HG02970 (cell line): ENCODE data around the gene CHST8.

Experiments used
- ATAC-seq: cut with Tn5 transposase; IDR thresholded peaks from one replicate; pipeline ENCODE4 v1.9.1; 2021; ENCODE audit warnings: mild to moderate bottlenecking, moderate library complexity, moderate number of reproducible peaks; ENCODE audit not compliant: unreplicated experiment, low FRiP score

Gene CHST8

DNA sequence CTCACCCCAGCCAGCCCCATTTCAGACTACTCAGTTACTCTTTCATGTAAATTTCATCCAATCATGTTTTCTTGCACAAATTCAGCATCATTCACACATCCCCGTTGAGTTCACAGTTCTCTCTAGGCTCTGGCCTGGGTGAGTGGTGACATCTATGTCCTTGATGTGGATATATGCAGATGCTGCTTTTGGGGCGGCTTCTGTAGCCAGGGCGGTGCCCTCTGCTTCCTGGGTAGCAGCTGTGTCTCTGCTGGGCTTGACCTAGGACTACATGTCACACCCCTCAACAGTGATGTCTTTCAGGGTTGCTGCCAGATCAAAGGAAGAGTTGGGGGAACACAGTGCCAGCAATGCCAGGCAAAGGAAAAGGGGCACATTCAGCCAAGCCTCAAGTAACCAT is 106.4 kb downstream of the CHST8 start:
- no peak for ATAC-seq

DNA sequence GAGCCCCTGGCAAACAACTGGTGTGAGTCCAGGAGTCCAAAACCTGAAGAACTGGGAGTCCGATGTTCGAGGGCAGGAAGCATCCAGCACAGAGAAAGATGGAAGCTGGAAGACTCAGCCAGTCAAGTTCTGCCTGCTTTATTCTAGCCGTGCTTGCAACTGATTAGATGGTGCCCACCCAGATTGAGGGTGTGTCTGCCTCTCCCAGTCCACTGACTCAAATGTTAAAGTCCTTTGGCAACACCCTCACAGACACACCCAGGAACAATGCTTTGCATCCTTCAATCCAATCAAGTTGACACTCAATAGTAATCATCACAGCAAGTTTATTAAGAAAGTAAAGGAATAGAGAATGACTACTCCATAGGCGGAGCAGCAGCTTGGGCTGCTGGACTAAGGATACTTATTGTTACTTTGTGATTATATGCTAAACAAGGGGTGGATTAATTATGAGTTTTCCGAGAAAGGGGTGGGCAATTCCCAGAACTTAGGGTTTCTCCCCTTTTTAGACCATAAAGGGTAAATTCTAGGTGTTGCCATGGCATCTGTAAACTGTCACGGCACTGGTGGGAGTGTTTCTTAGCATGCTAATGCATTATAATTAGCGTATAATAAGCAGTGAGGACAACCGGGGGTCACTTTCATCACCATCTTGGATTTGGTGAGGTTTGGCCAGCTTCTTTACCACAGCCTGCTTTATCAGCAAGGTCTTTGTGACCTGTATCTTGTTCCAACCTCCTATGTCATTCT is 109.3 kb downstream of the CHST8 start:
- no peak for ATAC-seq

DNA sequence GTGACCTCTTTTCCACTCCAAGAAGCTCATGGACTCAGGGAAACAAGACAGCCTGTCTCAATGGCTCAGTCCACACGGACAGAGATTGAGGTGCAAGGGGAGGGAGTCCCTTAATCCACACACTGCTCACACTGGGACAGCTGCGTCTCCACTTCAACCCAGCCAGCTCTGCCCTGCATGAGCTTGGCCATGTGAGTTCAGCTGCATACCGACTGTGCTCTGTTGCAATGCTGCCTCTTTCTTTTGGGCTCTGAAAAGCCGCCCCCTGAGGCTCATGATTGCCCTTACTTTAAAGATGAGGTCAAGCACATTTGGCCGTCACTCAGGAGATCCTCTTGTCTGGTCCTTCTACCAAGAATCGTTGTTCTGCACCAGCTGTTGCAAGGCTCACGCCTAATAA is 110.1 kb downstream of the CHST8 start:
- ATAC-seq = no peak

DNA sequence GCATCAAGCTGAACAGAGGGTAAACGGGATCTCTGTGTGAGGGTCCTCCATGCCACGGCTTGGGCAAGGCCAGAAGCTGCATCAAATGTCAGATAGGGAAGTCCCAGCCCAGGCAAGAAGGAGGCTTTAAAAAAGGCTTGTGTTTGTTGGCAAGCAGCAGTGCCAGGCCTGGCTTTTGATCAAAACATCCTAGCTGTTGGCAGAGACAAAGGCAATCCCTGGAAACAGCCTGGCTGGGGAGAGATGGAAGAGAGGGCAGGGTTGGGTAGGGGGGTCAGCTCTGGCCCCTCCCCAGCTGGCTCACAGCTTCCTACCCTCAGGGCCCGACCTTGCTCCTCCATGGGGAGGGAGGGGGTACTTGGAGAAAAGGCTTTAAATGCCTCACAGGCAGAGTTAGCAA is 113.2 kb downstream of the CHST8 start:
- ATAC-seq = no peak

DNA sequence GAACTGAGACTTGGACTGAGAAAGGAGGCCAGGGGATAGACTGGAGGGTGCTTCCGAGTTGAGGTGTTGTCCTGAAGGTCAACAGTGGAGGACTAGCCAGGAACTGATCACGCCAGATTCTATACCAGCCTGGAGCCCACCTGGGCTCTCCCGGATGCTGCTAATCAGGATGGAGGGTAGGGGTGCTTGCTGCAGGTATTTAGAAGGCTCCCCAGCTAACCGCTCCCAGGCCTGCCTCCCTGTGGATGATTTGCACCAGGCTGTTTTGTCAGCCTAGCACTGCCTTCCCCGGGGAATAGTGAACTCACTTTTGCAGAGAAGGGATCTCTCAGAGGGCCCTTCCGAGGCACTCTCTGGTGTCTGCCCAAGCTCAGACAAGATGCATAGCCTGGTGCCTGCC is 114.4 kb downstream of the CHST8 start:
- no peak for ATAC-seq

DNA sequence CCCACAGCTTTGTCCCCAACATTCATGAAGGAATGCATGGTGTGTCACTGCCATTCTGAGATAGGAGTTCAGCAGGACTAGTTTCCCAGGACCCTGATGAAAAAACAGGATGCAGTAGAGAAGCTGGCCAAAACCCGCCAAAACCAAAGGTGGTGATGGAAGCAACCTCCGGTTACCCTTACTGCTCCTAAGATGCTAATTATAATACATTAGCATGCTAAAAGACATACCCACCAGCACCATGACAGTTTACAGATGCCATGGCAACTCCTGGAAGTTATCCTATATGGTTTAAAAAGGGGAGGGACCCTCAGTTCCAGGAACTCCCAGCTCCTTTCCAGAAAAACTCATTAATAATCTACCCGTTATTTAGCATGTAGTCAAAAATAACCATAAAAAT is 115.0 kb downstream of the CHST8 start:
- no peak for ATAC-seq

DNA sequence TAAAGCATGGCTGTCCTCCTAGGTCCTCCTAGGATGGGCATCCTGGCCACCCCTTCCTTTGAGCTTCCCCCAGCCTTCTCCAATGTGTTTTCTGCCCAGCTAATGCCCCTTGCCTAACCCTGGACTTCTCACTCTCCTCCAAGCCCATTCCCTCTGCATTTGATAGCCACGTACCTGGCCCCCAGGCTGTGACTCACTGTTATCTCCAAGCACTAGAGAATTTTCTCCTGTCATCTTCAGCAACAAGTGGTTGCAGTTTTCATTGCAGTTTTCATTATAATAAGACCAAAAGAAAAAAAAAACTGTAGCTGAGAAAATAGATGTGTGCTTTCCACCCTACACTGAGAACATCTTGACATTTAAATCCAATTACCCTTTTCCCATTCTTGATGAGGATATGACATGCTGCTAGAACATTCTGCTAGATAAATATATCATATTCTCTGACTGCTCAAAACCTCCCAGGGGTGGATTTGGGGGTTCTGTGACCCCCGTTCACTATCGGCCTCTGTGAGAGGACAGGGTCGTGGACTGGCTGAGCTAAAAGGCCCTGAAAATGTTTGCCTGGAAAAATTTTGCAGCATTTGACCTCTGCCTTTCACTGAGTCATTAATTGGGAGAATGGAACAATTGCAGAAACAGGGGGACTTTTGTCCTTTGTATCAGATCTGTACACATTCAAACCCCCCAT is 116.1 kb downstream of the CHST8 start:
- ATAC-seq = no peak

DNA sequence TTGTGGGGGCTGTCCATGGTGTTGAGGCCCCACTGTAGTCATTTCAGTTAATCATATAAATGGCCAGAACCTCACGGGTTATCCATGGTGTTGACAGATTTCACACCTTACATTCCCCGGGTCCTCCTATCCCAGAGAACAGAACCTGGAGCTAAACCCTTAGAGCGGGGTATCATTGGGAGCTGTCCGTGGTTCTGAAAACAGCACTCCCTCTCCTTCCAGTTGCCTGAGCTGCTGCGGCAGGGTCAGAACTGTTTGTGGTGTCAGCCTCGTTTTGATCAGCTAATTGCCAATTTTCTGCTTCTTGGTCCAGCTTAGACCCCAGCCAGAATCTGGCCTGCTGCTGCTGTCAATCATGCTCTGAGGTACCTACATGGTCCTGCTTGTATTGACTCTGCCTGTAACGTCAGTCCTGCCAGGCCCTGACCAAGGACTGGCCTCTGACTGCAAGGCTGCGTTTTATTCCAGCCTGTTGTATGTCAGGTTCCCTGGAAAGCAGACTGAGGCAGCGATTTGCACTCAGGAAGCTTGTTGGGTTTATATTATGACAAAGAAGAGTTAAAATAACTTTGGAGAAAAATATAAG is 119.2 kb downstream of the CHST8 start:
- ATAC-seq = no peak

DNA sequence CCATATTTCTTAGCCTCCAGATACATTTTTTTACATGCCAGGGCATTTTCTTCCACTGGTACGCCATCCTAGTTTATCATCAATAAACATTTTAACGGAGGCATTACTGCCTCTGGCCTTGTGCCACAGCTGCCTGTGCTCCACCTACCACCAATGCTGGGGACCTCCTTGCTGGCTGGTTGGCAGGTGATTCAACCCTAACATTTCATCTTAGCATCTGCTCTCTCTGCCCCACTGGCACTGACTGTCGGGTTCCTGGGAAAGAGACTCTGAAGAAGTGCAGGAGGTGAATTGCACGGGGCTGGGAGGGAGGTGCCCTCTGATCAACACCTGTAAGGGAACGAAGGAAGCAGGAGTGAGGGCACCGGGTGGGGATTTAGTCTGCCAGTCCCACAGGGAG is 123.5 kb downstream of the CHST8 start:
- ATAC-seq = no peak

DNA sequence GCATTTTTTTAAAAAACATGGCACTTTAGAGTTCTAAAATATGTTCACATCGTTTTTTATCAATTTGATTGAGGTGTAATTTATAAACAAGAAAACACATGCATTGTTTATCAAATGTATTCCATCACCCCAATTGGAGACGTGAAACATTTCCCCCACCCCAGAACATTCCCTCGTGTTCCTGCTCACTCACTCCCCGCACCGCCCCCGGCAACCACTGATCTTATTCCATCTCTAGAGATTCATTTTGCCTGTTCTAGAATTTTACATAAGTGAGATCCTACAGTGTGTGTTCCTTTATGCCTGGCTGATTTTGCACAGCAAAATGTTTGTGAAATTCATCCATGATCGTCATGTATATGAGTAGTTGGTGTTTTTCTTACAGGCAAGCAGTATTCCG is 124.4 kb downstream of the CHST8 start:
- no peak for ATAC-seq

DNA sequence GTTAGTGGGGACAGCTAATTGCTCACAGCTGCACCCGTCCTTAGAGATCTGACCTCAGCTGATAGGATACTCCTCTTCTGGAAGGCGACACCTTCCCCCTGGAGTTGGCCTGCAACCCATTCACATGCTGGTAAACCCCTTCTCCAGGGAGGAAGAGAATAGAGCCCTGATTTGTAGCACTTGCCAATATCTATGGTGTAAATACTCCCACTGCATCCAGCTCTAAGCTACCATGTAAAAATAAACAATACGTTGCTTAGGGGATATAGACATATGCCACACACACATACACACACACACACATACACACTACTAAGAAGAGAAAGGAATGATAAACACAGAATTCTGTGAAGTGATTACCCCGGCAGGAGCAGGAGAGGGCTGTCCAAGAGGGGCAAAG is 125.5 kb downstream of the CHST8 start:
- ATAC-seq = no peak

DNA sequence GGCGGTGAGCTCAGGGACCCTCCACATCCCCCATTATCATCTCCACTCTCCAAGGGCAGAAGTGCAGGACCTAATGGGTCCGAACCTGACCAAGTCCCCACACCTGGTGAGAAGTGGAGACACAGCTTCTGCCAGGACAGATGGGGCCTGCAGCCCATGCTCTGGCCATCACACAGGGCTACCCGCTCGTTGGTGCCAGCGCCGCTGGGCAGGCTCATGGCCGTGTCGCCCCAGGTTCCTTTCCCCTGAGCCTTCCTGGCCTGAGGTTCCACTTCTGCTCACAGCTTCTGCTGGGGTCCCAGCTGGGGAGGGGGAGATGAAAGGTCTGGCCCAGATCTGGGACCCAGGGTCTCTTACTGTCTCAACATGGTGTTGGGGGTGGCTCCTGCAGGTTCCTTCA is 126.5 kb downstream of the CHST8 start:
- ATAC-seq = no peak

DNA sequence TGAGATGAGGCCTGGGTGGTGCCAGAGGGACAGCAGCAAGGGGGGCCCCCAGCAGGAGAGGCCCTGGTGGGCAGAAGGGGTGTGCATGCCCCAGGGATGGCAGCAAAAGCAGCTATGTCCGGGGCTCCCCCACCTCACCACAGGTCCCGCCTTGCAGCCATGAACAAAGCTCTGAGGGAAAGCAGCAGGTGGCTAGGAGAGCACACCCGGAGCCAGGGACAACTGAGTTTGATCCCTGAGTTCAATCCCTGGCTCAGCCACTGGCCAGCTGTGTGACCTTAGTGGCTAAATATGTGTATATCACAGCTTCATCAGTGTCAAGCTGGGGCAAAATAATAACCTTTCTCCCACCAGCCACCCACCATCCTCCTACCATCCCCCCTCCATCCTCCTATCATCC is 127.3 kb downstream of the CHST8 start:
- ATAC-seq = no peak

DNA sequence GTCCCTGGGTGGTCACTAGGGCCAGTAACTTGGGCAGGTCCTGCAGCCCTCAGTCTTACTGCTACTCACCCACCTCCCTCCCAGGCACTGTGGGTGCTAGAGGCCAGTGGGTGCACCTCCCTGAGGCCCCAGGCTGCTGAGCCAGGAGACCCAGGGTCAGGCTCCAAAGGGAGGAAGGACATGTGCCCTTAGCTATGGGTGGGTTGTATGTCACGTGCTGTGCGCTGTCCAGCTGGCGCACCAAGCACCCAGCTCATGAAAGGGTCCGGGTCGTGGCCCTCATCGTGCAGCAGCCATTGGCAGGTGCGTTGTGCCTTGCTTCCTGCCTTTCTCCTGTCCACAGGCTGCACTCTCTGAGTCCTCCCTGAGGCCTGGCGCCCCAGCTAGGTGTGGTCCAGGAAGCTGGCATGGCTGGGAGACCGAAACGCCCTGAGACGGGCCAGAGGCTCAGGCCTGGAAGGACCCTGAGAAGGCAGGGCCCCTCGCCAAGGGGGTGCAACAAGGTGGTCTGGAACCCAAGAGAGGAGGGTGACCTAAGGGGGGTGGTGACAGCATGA is 127.9 kb downstream of the CHST8 start:
- no peak for ATAC-seq

DNA sequence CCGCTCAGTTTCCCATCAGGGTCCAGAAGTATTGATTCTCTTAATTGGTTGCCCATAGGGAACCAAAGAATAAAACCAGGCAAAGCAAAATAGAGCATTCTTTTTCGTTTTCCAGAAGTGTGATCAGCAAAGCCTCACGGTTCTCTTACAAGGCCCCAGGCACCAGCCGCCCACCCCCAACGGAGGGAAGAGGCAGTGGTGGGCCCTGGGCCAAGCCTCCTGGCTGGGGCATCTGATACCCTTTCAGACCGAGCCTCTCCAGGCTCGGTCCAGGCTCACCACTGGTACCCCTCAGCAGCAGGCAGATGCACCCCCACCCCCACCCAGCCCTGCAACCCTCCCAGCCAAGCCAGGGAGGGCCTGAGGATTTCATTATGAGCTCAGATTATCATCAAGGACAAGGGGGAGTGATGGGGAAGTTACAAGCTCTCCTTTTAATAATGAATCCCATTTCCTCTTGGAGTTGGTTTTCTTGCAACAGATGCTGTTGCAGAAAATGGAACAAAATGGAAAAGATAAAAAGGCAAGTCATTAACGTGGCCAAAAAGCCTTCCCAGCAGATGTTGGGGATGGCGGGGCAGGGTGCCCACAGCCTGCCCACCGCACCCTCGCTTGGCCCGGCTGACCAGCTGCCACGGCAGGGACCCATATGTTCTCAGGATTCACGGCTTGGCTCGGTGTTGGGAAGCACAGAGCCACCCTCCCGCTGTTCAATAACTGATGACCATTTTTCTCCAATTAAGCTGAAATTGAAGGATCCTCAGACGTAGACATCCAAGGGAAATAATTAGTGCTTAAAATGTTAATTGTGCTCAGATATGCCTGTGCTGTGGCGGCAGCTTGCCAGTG is 129.1 kb downstream of the CHST8 start:
- ATAC-seq = no peak

DNA sequence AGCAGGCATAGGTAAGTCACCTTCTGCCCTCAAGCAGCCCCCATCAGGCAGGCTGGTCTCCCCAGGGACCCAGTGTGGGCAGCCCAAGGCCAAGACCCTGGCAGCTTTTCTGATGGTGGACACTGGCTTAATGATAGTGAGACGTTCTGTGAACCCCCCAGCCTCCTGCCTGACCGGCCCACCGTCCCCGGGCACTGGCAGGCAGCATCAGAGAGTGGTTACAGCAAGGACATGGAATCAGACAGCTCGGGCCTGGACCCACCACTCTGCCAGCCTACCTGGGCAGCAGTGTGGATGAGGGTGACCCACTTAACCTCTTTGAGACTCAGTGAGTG is 129.7 kb downstream of the CHST8 start:
- no peak for ATAC-seq

DNA sequence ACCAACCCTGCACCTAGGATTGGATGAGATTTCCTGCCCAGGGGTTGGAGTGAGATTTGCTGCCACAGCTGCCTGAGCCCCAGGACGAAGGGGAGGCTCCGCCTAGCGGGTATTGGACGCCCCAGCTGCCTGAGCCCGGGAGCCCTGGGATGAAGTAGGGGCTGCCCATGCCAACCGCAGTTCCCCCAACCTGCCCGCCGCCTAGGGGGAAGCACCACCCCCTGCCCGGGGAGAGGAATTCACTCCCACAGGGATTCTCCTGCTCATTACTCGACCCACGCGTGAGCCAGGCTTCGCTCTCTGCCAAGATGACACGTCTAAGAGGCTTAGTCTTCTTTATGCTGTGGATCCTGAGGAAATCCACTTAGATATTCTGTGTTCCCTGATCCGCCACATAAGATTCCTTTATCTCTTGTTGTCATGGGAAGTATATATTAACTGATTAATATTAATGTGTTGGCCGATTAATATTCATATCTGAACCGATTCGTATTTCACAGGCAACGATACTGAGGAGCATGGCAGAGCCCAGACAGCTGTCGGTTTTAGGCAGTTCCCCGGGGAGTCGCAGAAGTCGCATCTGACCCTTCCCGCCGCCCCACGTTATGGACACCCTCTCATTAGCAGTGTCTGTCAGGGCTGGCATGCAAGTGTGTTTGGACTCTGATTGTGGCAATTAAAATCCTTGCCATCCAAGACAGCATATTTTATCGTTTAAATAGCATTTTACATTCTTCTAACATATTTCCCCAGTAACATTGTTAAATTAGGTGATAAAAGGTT is 130.5 kb downstream of the CHST8 start:
- no peak for ATAC-seq

DNA sequence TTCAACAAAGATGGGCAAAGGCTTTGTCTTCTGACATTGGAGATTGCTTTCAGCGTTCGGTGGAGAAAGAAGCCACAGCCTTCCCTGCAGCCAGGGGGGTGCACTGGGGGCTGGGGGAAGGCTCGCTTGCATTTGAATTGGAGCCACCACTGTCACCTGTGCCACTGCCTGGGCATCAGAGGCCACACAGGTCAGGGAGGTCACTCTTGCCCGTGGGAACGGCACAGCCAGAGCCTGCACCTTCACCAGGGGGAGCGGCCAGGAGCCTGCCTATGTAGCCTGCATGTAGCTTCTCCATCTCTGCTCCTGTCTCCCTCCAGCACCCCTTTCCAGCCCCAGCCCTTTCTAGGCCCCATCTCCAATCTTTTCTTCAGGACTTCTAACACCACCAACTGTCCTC is 131.2 kb downstream of the CHST8 start:
- no peak for ATAC-seq

DNA sequence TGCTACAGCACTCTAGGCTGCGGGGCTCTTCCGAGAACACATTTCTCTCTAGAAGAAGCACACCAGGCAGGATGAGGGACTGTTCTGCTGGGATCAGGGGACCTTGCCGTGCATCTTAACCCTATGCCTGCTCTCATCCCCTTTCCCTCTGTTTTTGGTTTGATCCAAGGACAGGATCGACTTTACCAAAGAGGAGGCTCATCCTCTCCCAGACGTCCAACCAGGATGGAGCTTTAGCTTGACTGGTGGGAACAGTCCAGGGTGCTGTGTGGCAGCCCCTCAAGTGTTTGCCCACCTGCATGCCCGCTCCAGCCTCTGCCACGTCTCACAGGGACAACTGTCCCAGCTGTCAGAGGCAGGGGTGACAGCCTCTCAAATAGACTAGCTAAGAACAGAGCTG is 132.6 kb downstream of the CHST8 start:
- ATAC-seq = no peak
